ENCODE measurements around the gene PDE6B. TPM values are rescaled to one million over a fixed set of nuclear protein-coding genes. Genes with fewer than 3 reads are reported as not detected.

The PDE6B gene
- polyA plus RNA-seq, 1 donor from 2014 or later = 3.2 TPM

GRCh38 chr4:712916-713632, 87.7 kb downstream of the PDE6B start:
- Histone ChIP-seq H4K20me1 (ENCODE audit: insufficient read depth) (peaks cover 38% of the 10 kb centered on the region), H3K79me2 (replicated peaks; ENCODE audit: insufficient read depth, low read length) (peaks cover 68% of the 10 kb centered on the region), H3K27ac (ENCODE audit: low read length) (no peak overlapping the region), H2AFZ (ENCODE audit: low read depth, low read length) (no peak overlapping the region), H3K9me2 (ENCODE audit: insufficient read depth, low read length) (no peaks in the 10 kb centered on the region), H3K36me3 (ENCODE audit: insufficient read depth, low read length) (no peaks in the 10 kb centered on the region), H3K27me3 (ENCODE audit: insufficient read depth, low read depth, low read length) (no peaks in the 10 kb centered on the region), H3F3A (ENCODE audit: insufficient read depth, low read length, poor library complexity, severe bottlenecking) (peaks cover 6% of the 10 kb centered on the region), H3K4me2 (ENCODE audit: low read length) (no peak overlapping the region), H3K4me3 (ENCODE audit: low read length) (no peak overlapping the region), H3K9ac (ENCODE audit: low read length) (no peak overlapping the region), H3K9me3 (ENCODE audit: low read length) (no peaks in the 10 kb centered on the region)
- TF ChIP-seq, protein P1, sequence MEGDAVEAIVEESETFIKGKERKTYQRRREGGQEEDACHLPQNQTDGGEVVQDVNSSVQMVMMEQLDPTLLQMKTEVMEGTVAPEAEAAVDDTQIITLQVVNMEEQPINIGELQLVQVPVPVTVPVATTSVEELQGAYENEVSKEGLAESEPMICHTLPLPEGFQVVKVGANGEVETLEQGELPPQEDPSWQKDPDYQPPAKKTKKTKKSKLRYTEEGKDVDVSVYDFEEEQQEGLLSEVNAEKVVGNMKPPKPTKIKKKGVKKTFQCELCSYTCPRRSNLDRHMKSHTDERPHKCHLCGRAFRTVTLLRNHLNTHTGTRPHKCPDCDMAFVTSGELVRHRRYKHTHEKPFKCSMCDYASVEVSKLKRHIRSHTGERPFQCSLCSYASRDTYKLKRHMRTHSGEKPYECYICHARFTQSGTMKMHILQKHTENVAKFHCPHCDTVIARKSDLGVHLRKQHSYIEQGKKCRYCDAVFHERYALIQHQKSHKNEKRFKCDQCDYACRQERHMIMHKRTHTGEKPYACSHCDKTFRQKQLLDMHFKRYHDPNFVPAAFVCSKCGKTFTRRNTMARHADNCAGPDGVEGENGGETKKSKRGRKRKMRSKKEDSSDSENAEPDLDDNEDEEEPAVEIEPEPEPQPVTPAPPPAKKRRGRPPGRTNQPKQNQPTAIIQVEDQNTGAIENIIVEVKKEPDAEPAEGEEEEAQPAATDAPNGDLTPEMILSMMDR (IDR thresholded peaks at IDR 0.05; ENCODE audit: poor library complexity, severe bottlenecking) = no peak
- TF ChIP-seq EP300 (conservative IDR thresholded peaks at IDR 0.05; ENCODE audit: poor library complexity, severe bottlenecking) = no peak
- no peak for TF ChIP-seq SMC3 (conservative IDR thresholded peaks at IDR 0.05; ENCODE audit: poor library complexity)
- no peak for TF ChIP-seq RAD21 (conservative IDR thresholded peaks at IDR 0.05)

DNA sequence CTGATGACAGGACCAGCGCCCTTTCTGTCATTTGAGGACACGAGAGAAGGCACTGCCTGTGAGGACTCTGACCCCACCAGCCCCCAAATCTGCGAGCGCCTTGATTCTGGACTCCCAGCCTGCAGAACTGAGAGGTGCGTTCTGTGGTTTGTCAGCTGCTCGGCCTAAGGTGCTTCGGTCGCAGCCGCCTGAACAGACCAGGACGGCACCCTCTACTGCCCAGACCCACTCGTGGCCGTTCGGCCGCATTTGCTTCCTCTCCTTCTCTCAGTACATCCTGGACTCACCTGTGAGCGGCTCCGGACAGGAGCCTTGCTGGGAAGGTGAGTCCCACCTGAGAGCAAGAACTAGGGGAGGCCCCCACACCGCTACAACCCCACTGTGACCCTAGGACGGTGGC, 88.7 kb downstream of the PDE6B start:
- Histone ChIP-seq H3K4me3 (ENCODE audit: low read length) (no peak overlapping the region), H3K9me3 (ENCODE audit: low read length) (no peaks in the 10 kb centered on the region), H3K27ac (ENCODE audit: low read length) (no peak overlapping the region), H3K36me3 (ENCODE audit: insufficient read depth, low read length) (no peaks in the 10 kb centered on the region), H3F3A (ENCODE audit: insufficient read depth, low read length, poor library complexity, severe bottlenecking) (peaks cover 6% of the 10 kb centered on the region), H3K79me2 (replicated peaks; ENCODE audit: insufficient read depth, low read length) (peaks cover 68% of the 10 kb centered on the region), H3K27me3 (ENCODE audit: insufficient read depth, low read depth, low read length) (no peaks in the 10 kb centered on the region), H3K4me2 (ENCODE audit: low read length) (no peak overlapping the region), H4K20me1 (ENCODE audit: insufficient read depth) (peaks cover 44% of the 10 kb centered on the region), H2AFZ (ENCODE audit: low read depth, low read length) (no peak overlapping the region), H3K9me2 (ENCODE audit: insufficient read depth, low read length) (no peaks in the 10 kb centered on the region), H3K9ac (ENCODE audit: low read length) (no peak overlapping the region)
- TF ChIP-seq, protein P2, sequence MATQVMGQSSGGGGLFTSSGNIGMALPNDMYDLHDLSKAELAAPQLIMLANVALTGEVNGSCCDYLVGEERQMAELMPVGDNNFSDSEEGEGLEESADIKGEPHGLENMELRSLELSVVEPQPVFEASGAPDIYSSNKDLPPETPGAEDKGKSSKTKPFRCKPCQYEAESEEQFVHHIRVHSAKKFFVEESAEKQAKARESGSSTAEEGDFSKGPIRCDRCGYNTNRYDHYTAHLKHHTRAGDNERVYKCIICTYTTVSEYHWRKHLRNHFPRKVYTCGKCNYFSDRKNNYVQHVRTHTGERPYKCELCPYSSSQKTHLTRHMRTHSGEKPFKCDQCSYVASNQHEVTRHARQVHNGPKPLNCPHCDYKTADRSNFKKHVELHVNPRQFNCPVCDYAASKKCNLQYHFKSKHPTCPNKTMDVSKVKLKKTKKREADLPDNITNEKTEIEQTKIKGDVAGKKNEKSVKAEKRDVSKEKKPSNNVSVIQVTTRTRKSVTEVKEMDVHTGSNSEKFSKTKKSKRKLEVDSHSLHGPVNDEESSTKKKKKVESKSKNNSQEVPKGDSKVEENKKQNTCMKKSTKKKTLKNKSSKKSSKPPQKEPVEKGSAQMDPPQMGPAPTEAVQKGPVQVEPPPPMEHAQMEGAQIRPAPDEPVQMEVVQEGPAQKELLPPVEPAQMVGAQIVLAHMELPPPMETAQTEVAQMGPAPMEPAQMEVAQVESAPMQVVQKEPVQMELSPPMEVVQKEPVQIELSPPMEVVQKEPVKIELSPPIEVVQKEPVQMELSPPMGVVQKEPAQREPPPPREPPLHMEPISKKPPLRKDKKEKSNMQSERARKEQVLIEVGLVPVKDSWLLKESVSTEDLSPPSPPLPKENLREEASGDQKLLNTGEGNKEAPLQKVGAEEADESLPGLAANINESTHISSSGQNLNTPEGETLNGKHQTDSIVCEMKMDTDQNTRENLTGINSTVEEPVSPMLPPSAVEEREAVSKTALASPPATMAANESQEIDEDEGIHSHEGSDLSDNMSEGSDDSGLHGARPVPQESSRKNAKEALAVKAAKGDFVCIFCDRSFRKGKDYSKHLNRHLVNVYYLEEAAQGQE (IDR thresholded peaks at IDR 0.05; ENCODE audit: borderline replicate concordance) = no peak
- no peak for TF ChIP-seq TAF1 (IDR thresholded peaks at IDR 0.05; ENCODE audit: low read depth)
- TF ChIP-seq, protein P1 (IDR thresholded peaks at IDR 0.05; ENCODE audit: poor library complexity, severe bottlenecking) = no peak
